ENCODE results near the gene CACNA1B.

CACNA1B gene

DNA sequence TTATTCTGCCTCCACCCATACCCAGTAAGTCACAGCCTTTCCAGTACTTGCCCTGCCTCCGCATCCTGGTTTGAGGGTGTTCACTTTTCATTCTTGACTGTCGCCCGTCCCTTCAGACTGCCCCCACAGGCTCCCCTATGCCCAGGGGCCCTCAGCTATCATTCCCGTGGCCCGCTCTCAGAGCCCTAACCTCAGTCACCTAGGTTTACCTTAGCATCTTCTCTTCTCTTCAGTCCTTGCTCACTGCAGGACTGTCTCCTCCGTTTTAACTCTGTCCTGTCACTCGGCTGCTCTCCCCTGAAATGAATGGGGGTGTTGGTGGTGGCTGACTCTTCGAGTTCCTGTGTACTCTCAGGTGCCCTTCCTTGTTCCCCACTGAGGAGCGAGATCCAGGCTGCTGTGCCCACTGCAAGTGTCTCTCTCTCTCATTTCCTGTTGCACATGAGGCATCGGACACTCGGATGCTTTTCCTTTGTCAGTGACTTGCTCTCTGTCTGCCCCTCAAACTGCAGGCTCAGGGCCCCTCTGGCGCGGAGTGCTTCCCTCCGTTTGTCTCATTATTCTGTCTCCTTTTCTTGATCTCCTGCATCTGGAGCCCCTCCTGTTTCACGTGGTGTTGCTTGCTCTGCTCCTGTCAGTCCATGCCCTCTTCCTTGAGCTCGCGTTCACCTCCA lies 89.8 kb downstream of the CACNA1B start:
- no peak for DNase-seq (ENCODE audit: low spot score)

DNA sequence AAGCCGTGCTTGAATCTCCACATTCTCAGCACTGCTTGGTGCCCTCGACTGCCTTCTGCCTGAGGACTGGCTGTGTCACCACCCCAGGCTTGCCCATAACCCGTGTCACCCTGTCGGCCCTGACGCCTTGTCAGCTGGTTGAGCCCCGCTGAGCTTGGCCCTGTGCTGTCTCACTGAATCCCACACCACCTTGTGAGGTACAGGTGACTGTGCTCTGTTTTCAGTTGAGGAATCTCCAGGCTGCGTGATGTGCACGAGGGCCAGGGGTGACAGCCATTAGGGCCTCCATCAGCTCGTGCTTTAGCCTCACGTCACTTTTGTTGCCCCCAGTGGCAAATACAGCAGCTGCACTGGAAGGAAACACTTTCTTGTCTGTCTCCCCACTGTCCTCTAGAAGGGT lies 90.7 kb downstream of the CACNA1B start:
- no peak for DNase-seq (ENCODE audit: low spot score)

DNA sequence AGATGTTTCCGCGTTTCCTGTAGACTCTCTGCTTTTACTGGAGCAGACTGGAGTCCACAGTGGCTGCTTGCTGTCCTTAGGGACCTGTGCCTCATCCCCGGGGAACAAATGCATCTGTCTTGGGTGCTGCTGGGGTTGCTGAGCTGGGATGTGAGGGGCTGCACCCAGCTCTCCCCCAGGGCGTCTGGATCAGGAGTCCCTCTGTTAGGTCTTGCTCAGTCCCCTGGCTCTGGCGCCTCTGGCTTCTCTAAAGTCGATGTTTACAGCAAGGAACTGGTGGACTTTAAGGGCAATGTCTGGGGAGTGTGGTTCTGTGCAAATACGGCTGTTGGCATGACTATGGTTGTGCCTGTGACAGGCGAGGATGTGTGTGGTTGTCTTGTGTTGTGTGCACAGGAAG lies 91.4 kb downstream of the CACNA1B start:
- no peak for DNase-seq (ENCODE audit: low spot score)

DNA sequence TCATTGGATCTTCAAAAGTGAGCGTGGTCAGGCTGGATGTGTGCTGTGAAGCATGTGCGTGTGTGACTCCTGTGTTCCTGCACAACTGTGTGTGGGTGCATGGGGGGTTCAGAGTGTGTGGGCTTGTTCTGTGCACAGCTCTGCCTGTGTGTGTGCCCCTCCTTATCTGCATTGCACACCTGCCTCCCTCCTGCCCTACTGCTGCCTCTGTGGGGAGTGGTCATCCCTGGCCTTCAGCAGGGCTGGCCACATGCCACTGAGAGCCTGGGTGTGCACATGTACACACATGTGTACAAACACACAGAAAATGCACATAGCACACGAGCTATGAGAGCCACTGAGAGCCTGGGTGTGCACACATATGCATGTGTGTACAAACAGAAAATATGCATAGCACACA lies 92.1 kb downstream of the CACNA1B start:
- DNase-seq (ENCODE audit: low spot score), result no peak

DNA sequence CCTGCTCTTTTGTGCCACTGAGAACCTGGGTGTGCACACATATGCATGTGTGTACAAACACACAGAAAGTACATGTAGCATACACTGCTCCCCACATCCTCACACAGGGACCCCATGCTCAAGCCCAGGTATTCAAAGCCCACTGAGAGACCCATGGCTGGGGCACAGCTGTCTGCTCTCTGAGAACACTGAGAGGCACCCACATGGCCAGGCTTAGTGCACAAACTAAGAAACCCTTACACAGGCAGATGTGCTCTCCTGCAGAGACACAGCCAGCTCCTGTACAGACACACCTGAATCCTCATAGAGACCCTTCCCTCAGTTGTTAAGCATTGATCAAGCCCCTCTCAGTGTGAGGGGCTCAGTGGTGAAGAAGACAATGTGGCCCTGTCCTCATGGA lies 92.5 kb downstream of the CACNA1B start:
- no peak for DNase-seq (ENCODE audit: low spot score)

DNA sequence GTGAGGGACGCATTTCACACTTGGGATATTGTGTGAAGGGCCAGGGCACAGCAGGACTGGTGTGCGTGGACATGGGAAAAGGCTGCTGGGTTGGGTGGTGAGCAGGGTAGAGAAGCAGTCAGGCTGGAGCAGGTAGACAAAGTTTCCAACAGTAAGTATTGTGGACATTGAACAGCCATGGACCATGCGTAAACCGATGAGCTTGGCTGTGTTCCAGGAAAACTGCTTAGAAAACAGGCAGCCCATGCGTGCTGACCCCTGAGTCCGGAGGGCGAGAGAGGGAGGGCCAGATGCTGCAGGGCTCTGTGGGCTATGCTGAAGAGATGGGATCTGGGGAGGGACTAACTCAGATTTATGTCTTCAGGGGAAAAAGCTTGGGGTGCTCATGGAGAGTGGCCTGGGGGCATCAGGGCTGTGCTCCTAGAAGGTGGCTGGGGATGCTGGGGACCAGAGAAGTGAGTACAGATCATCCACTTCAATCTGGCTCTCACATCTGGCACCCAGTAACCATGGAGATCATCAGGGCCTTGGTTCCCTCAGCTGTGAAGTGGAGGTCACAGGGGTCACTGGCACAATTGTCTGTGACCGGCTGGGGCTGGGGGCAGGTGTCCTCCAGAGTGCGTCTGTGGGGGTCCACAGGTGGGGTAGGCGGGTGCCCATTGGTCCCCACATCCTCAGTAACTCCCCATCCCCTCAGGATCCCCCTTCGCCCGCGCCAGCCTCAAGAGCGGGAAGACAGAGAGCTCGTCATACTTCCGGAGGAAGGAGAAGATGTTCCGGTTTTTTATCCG lies 93.3 kb downstream of the CACNA1B start:
- DNase-seq (ENCODE audit: low spot score), result no peak

DNA sequence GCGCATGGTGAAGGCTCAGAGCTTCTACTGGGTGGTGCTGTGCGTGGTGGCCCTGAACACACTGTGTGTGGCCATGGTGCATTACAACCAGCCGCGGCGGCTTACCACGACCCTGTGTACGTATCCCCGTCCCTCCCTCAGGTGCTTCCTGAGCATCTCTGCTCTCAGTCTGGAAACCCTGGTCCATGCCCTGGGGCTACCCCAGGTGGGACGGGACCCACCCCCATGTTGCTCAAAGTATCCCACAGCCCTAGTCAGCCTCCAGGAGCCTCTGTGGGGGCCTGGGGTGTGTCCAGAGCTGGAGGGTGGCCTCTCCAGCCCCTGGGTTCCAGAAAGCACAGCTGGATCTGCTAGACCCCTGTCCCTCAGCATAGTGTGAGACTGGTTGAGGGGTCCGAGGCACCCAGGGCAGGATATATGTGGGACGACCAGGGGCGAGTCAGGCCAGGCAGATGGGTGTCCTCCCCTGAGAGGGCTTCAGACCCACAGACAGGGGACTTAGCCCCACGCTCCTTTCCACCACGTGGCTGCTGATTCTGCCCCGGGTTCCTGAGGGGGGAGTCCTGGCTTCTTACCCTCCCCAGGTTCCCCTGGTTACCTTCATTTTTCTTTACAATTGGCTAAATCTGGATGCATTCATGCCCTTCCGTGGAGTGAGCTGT lies 94.0 kb downstream of the CACNA1B start:
- DNase-seq (ENCODE audit: low spot score), result no peak

DNA sequence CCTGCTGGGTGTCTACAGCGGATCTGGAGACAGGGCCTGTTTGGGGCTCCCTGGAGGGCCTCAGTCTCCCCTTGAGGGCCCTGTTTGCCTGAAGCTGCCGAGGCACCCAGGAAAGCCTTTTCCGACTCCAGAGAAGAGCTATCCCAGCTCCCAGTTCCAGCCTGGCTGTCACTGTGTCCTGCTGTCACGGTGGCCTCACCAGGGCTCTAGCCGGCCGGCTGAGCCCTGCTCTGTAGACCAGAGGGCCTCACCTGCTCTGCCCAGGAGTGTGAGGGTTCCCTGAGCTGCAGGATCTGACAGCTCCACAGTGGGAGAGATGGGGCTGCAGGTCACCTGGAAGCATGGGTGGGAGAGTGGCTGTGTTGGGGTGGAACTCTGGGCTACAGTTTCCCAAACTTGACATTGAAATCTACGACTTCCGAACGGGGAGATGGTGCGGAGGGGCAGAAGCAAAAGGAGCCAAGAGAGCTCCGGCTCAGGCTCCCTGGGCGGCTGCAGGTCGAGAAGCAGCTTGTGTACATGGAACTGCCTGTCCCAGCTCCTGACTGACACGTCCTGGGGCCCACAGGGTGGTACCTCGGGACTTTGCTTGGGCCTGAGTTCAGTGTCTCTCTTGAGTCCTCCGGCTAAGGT lies 94.9 kb downstream of the CACNA1B start:
- DNase-seq (ENCODE audit: low spot score), result no peak

DNA sequence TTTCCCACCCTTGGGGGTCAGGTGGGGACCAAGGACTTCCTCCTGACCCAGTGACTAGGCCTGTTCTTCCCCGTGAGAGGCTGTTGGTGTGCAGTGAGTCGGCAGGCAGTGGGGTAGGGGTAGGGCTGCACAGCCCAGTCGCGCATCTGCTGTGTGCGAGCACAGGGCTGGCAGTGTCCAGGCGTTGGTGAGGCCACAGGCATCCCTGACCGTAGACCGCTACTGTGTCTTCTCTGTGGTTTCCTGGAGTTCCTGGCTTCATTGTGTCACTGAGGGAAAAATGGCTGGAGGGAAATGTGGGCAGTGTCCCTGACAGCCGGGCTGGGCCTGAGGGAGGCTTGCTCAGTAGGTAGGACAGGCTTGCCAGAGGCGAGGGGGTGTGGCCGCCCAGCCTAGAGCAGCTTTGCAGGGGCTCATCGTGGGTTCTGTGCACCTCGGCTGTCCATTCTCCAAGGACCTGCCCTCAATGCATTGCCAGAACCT lies 95.4 kb downstream of the CACNA1B start:
- no peak for DNase-seq (ENCODE audit: low spot score)

DNA sequence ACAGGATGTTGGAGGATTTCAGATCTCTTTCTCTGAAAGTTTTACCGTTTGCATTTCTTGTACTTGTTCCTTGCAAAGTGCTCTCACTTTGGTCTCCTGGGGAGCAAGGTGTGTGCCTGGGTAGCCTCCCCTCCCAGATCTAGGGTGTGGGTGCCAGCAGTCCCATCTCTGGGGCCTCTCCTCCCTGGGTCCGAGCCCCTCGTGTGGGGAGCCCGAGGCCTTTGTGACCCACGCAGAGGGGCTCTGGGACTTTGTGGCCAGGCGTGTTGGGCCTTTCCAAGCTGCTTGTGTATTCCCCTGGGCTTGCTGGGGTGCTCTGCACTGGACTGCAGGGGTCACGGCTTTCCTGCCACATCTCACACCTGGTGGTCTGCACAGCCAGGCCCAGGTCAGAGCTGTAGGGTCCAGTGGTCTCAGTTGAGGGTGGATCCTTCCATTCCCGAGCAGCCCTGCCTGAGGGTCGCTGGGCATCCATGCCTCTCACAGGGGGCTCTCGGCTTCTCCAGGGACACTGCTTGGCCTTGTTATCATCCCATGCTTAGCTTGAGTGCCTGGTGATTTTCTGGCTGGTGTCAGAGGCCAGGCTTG lies 96.3 kb downstream of the CACNA1B start:
- no peak for DNase-seq (ENCODE audit: low spot score)

DNA sequence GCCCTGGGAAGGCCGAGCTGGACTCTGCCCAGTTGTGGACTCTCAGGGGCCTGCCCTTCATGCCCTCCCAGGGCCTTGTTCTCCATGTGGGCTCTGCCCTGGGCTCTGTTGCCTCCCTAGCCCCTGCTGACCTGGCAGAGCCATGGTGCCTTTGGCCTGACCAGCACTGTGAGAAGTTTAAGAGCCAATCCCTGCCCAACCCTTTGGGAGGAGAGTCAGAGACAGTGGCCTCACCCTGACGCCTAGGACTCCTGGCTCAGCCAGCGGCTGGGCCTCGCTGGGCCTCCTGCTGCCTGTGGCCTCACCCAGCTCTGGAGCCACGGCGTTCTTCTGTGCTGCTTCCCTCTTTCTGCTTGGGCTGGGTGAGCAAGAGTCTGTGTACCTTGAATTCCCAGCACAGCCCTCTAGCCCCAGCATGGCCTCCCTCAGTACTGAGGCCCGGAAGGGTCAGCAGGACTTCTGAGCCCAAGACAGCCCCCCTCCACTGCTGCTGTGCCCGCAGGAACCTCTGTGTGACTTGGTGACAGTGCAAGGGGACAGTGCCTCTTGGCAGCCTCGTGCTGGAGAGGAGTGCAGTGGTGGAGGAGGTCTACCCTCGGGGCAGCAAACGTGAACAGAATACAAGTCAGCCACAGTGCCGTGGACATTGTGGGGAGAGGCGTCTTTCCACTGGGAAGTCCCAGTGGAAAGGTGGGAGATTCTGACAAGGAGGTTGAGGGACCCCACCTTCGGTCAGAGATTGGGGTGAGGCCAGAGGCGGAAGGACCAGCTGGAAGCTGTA lies 97.4 kb downstream of the CACNA1B start:
- no peak for DNase-seq (ENCODE audit: low spot score)

DNA sequence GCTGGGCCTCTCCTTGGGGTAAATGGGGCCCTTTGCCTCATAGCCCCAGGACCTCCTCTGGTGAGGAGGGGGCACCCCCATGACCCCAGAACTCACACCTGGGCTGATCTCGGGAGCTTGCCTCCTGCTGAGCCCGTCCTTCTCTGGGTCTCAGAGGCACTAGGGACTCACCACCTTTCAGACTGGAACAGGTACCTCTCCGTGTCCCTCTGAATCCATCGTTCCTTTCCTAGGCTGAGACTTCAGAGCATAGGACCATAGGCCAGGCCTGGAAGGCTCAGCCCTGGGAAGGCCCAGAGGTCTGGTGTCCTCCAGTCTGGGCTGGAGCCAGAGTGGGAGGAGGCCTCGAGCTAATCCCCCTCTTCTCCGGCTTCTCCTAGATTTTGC lies 97.9 kb downstream of the CACNA1B start:
- DNase-seq (ENCODE audit: low spot score), result no peak

DNA sequence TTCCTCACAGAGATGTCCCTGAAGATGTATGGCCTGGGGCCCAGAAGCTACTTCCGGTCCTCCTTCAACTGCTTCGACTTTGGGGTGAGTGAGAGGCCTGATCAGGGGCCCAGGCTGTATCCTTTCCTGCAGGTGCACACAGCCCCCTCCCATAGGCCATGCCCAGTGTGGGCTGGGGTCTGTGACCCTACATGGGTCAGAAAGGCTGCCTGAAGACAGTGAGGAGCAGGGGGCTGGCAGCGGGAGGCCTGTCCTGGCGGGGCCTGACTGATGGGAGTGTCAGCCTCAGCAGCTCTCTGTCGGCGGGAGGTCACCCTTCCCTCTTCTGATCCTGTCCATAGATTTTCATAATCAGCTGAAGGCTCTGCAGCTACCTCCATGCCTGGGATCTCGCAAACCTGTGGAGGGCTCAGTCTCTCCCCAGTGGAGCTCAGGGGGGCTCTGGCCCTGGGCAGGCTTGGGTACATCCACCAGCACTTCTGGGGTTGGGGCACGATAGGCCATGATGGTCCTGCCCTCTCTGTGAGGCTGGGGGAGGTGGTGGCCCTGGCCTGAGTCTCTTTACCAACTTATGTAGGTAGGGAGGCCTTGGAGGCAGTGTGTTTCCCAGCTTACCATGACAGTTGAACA lies 98.5 kb downstream of the CACNA1B start:
- DNase-seq (ENCODE audit: low spot score), result no peak

DNA sequence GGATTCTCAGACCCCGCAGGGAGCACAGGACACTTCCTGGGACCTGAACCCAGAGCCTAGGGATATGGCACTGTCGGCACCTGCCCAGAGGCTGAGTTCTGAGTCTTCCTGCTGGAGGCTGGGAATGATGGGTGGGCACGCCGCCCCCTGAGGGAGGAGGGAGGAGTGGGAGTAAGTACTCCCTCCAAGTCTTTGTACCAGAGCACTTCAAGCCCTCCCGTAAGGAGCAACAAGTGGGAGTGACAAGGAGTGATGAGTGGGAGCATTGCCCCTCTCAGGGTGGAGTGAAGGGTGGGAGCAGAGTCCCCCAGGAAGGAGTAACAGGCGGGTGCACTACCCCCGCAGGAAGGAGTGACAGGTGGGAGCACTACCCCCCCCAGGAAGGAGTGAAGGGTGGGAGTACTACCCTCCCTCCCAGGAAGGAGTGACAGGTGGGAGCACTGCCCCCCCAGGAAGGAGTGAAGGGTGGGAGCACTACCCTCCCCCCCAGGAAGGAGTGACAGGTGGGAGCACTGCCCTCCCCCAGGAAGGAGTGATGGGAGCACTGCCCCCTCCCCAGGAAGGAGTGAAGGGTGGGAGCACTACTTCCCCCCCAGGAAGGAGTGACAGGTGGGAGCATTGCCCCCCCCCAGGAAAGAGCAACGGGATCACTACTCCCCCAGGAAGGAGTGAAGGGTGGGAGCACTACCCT lies 100.1 kb downstream of the CACNA1B start:
- DNase-seq (ENCODE audit: low spot score), result no peak

DNA sequence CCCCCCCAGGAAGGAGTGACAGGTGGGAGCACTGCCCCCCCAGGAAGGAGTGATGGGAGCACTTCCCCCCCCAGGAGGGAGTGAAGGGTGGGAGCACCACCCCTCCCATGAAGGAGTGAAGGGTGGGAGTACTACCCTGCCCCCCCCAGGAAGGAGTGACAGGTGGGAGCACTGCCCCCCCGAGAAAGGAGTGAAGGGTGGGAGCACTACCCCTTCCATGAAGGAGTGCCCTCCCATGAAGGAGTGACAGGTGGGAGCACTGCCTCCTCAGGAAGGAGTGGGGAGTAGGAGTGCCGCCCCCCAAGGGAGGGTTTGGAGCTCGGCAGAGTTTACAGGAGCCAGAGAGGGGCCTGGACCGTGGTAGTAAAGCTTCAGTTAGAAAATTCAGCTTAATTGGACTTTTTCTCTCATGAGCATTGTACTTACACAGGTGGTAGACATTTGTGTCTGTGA lies 100.7 kb downstream of the CACNA1B start:
- DNase-seq (ENCODE audit: low spot score), result no peak

DNA sequence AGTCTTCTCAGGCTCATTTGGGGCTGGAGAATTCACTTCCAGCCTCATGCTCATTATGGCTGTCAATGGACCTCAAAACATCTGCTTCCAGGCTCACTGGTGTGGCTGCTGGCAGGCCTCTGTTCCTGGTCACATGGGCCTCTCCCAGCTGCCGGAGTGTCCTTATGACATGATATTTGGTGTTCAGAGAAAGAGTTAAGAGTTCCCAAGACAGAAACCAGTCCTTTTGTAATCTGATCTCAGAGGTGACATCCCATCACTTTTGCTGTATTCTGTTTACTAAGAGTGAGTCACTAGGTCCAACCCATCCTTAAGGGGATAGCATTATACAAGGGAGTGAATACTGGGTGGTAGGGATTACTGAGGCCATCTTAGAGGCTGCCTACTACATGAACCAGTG lies 104.6 kb downstream of the CACNA1B start:
- no peak for DNase-seq (ENCODE audit: low spot score)

DNA sequence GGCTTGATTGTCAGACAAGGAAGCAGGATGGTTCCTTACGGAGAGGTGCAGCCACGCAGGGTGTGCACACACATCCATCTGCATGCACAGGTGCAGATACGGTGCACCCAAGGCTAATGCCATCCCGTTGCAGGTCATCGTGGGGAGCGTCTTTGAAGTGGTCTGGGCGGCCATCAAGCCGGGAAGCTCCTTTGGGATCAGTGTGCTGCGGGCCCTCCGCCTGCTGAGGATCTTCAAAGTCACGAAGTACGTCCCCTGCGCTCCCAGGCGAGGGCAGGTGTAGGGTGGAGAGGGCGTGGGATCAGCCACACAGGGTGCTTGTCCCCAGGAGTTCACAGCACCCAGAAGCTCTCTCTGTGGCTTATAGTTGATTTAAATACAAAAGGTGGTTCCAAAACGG lies 106.4 kb downstream of the CACNA1B start:
- DNase-seq (ENCODE audit: low spot score), result no peak

DNA sequence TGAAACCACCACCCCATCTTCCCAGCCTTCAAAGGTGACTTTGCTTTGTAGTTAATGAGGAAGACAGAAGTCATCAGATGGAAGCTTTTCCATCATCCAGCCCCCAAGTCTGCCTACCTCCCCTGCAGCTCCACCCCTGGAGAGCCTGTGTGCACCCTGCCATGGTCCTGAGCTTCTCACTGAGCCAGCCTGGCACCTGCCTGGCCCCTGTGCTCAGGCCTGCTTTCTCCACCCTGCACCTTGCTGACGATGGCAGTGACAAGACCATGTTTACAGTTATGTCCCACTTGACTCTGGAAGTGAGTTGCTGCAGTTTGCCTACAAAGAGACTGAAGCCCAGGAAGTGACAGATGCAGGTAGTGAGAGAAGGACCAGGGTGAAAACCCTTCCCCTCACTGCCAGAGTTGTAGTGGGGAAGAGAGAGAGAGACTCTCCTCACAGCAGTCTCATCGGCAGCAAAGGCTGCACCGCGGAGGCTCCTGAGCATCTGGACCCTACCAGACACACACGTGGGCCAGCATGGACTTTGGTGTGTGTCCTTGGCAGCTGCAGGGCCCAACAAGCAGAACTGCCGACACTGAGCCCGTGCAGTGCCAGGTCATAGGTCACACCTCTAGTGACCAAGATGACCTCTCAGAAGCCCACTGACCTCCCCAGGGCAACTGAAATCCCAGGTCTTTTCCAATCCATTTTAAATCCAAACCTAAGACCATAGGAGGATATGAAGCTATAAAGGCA lies 107.1 kb downstream of the CACNA1B start:
- no peak for DNase-seq (ENCODE audit: low spot score)

DNA sequence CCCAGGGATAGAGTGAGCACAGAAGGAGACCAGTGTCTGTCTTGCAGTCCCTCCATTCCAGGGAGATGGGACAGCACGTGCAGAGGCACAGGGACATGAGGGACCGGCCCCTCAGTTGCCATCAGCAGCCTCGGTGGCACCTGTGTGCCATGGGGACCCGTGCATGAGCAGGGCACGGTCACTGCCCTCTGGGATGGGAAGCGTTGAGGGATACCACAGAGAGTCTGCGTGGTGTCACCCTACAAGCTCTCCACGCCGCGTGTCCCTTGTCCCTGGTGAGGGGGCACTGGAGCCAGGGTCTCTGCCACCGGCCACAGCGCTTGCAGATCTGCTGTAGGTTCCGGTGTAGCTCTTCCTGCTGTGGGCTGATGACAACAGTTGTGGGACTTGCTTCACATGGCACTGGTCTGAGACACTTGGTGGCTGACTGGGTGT lies 108.1 kb downstream of the CACNA1B start:
- DNase-seq (ENCODE audit: low spot score), result no peak
